ENCODE measurements around the gene ADGRA1. TPM values are rescaled to one million over a fixed set of nuclear protein-coding genes. Genes with fewer than 3 reads are reported as not detected.
A peak's percentile ranks its signal among the peaks of the same experiment; 100 is the strongest.

ADGRA1 gene, protein sequence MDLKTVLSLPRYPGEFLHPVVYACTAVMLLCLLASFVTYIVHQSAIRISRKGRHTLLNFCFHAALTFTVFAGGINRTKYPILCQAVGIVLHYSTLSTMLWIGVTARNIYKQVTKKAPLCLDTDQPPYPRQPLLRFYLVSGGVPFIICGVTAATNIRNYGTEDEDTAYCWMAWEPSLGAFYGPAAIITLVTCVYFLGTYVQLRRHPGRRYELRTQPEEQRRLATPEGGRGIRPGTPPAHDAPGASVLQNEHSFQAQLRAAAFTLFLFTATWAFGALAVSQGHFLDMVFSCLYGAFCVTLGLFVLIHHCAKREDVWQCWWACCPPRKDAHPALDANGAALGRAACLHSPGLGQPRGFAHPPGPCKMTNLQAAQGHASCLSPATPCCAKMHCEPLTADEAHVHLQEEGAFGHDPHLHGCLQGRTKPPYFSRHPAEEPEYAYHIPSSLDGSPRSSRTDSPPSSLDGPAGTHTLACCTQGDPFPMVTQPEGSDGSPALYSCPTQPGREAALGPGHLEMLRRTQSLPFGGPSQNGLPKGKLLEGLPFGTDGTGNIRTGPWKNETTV
- total RNA-seq: 1 to 10 TPM in 1 of 2 donors, under 1 TPM in 1; 0.24 to 1.0 TPM
- 5.6 TPM for polyA plus RNA-seq (2013, experiment 1 of 2)
- polyA plus RNA-seq (2013, experiment 2 of 2): 6.9 TPM
- long read RNA-seq, experiment 1, full-length matches to known transcripts: 1 of 1 reads
- long read RNA-seq, experiment 1, partial matches to known transcripts: 0 of 1 reads
- long read RNA-seq, experiment 1, other reads (novel, unspliced or antisense): 0 of 1 reads
- long read RNA-seq, experiment 2, full-length matches to known transcripts: 5 of 12 reads
- long read RNA-seq, experiment 2, partial matches to known transcripts: 4 of 12 reads
- long read RNA-seq, experiment 2, other reads (novel, unspliced or antisense): 3 of 12 reads
- long read RNA-seq, experiment 3, partial matches to known transcripts: 0 of 1 reads
- long read RNA-seq, experiment 3, other reads (novel, unspliced or antisense): 1 of 1 reads
- long read RNA-seq, experiment 4: 0 reads

GRCh38 chr10:133087679-133088178 is at the start of gene ADGRA1:
Gene ADGRA1, plus strand, starts transcription at chr10:133087924. Its CDS starts 986 bp downstream, at chr10:133088910.
- H3K36me3 Mint-ChIP-seq (ENCODE audit: low read depth): no peaks in the 10 kb centered on the region
- Histone ChIP-seq H3K27me3 (ENCODE audit: control insufficient read depth, insufficient read depth, low read length, poor library complexity, severe bottlenecking) (peaks cover 44% of the 10 kb centered on the region), H3K9ac (ENCODE audit: extremely low read depth, low read length, poor library complexity, severe bottlenecking) (no peak within 1 kb of the TSS), H3K4me1 (ENCODE audit: control insufficient read depth, insufficient read depth, low read length) (peaks cover 4% of the 10 kb centered on the region), H3K9me3 (ENCODE audit: control insufficient read depth, low read length) (no peaks in the 10 kb centered on the region), H3K27ac (ENCODE audit: low read depth, low read length) (peak within 1 kb of the TSS; percentile 85), H3K36me3 (ENCODE audit: control insufficient read depth, insufficient read depth, low read length) (no peaks in the 10 kb centered on the region), H3K4me3 (ENCODE audit: low read length) (peak within 1 kb of the TSS; percentile 66)
- peaks cover 2% of the 10 kb centered on the region for H3K4me1 Mint-ChIP-seq
- TF ChIP-seq, protein P1, sequence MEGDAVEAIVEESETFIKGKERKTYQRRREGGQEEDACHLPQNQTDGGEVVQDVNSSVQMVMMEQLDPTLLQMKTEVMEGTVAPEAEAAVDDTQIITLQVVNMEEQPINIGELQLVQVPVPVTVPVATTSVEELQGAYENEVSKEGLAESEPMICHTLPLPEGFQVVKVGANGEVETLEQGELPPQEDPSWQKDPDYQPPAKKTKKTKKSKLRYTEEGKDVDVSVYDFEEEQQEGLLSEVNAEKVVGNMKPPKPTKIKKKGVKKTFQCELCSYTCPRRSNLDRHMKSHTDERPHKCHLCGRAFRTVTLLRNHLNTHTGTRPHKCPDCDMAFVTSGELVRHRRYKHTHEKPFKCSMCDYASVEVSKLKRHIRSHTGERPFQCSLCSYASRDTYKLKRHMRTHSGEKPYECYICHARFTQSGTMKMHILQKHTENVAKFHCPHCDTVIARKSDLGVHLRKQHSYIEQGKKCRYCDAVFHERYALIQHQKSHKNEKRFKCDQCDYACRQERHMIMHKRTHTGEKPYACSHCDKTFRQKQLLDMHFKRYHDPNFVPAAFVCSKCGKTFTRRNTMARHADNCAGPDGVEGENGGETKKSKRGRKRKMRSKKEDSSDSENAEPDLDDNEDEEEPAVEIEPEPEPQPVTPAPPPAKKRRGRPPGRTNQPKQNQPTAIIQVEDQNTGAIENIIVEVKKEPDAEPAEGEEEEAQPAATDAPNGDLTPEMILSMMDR (conservative IDR thresholded peaks at IDR 0.05): no peak
- peaks cover 54% of the 10 kb centered on the region for H3K27me3 Mint-ChIP-seq (ENCODE audit: insufficient read depth)
- H3K9me3 Mint-ChIP-seq: no peaks in the 10 kb centered on the region
- no peak within 1 kb of the TSS for H3K27ac Mint-ChIP-seq
- peak within 1 kb of the TSS; percentile 42 for H3K4me3 Mint-ChIP-seq
- WGBS, 2 experiments (ENCODE audit: insufficient coverage in 1 of 2, insufficient read length in 1 of 2): 0 to 2% methylated on average over 7 to 72 of the region's 72 CpGs
- peak; percentile 82 for DNase-seq

DNA sequence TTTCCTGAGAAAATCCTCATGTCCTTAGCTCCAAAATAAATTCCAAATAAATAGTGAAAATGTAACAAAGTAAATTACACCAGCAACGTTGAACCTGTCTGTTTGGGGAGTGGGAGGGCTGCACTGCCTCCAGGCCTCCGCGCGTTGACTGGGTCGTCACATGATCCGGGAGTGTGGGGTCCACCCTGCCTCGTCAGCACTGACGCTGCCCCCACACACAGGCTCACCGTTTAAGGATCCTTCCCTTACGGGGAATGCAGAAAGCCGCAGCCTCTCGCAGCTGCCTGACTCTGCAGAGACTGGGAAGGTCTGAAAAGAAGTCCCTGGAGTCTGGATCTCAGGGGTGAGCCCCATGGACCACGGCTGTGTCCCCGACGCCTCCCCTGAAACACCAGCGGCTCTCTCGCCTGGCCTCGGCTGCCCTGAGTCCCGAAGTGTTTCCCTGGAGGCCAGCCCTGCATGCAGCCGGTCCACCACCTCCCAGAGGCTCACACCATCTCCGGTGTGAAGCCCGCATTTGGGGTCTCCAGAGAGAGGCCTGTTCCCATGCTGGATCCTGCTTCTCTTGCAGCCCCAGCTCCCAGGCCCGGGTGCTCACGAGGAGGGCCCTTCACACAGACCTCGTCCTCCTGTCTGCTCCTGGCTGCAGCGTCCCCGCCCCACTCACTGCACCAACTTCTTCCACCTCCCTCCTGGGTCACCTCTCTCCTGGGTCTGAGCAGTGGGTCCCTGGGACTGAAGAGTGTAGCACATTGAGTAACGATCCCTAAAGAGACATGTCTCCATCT is 49.5 kb upstream of the ADGRA1 start:
- H3K36me3 ChIP-seq (ENCODE audit: control insufficient read depth, insufficient read depth, low read length): no peaks in the 10 kb centered on the region
- H3K27ac ChIP-seq (ENCODE audit: low read depth, low read length): no peak overlapping the region
- H3K9me3 ChIP-seq (ENCODE audit: control insufficient read depth, low read length): no peaks in the 10 kb centered on the region
- Mint-ChIP-seq H3K4me3 (no peak overlapping the region), H3K4me1 (peaks cover 16% of the 10 kb centered on the region), H3K9me3 (no peaks in the 10 kb centered on the region), H3K36me3 (ENCODE audit: low read depth) (no peaks in the 10 kb centered on the region), H3K27me3 (ENCODE audit: insufficient read depth) (no peaks in the 10 kb centered on the region), H3K27ac (no peak overlapping the region)
- H3K4me1 ChIP-seq (ENCODE audit: control insufficient read depth, insufficient read depth, low read length): peaks cover 11% of the 10 kb centered on the region
- H3K27me3 ChIP-seq (ENCODE audit: control insufficient read depth, insufficient read depth, low read length, poor library complexity, severe bottlenecking): no peaks in the 10 kb centered on the region
- H3K9ac ChIP-seq (ENCODE audit: extremely low read depth, low read length, poor library complexity, severe bottlenecking): no peak overlapping the region
- H3K4me3 ChIP-seq (ENCODE audit: low read length): no peak overlapping the region
- TF ChIP-seq, protein P1 (conservative IDR thresholded peaks at IDR 0.05): no peak
- no peak for DNase-seq
- 90 to 92% methylated on average over 26 to 28 of the region's 28 CpGs for WGBS, 2 experiments (ENCODE audit: insufficient coverage in 1 of 2, insufficient read length in 1 of 2)

All from endodermal cell (in vitro differentiated cells).